Common myeloid progenitor, CD34-positive (primary cell): ENCODE measurements around the gene TAF8.

Experiments
- CTCF ChIA-PET: fragments of 350-600 bp; sonication (Branson Sonifier 250); formaldehyde crosslinking; loops from one replicate; lab custom pipeline; 2021; ENCODE audit warnings: antibody characterized with exemption; lab: Charles Lee
- POLR2A ChIA-PET: fragments of 350-600 bp; sonication (Branson Sonifier 250); formaldehyde crosslinking; loops from one replicate; lab custom pipeline; 2021; ENCODE audit warnings: antibody characterized with exemption; lab: Charles Lee
- DNase-seq, 3 donors: peaks; one replicate each; pipeline versions ENCODE4 v3.0.0 to v3.0.0-alpha.2; 2013
- H3K27ac ChIP-seq, 2 experiments: 1 replicate in 1 of 2; 2 replicates in 1 of 2; pipeline ENCODE4 v1.7.0; 2013; ENCODE audit warnings: inconsistent platforms in 2 of 2, low read length in 2 of 2, mild to moderate bottlenecking in 2 of 2, low read depth in 1 of 2, moderate library complexity in 1 of 2; ENCODE audit not compliant: severe bottlenecking in 2 of 2, insufficient read depth in 1 of 2, poor library complexity in 1 of 2
- H3K27me3 ChIP-seq, 5 experiments: replicated peaks in 2 of 5; 1 replicate in 3 of 5; 2 replicates in 2 of 5; pipeline versions ENCODE4 v1.6.1 to v1.7.0; 2013; ENCODE audit warnings: low read length in 4 of 5, mild to moderate bottlenecking in 2 of 5, moderate library complexity in 2 of 5, inconsistent platforms in 1 of 5; ENCODE audit not compliant: insufficient read depth in 5 of 5, control insufficient read depth in 4 of 5
- H3K36me3 ChIP-seq, 4 experiments: 1 replicate in 2 of 4; 2 replicates in 2 of 4; pipeline versions ENCODE4 v1.6.1 to v1.7.0; 2013; ENCODE audit warnings: low read length in 3 of 4, control low read depth in 1 of 4, mild to moderate bottlenecking in 1 of 4; ENCODE audit not compliant: control insufficient read depth in 4 of 4, insufficient read depth in 4 of 4
- H3K4me1 ChIP-seq, 4 experiments: 1 replicate in 3 of 4; 2 replicates in 1 of 4; pipeline versions ENCODE4 v1.6.1 to v1.7.1; 2013; ENCODE audit warnings: low read length in 3 of 4, mild to moderate bottlenecking in 3 of 4, control low read depth in 1 of 4, inconsistent platforms in 1 of 4, moderate library complexity in 1 of 4; ENCODE audit not compliant: control insufficient read depth in 4 of 4, insufficient read depth in 4 of 4; ENCODE audit errors: control extremely low read depth in 1 of 4
- H3K4me3 ChIP-seq, 7 experiments: 1 replicate in 4 of 7; 2 replicates in 3 of 7; pipeline versions ENCODE4 v1.5.1 to v1.7.0; 2013; ENCODE audit warnings: mild to moderate bottlenecking in 7 of 7, low read length in 6 of 7, moderate library complexity in 6 of 7, inconsistent platforms in 2 of 7, low read depth in 2 of 7, control low read depth in 1 of 7; ENCODE audit not compliant: insufficient read depth in 4 of 7, control insufficient read depth in 1 of 7; ENCODE audit errors: extremely low read depth in 1 of 7
- H3K9me3 ChIP-seq, 5 experiments: 1 replicate in 4 of 5; 2 replicates in 1 of 5; pipeline versions ENCODE4 v1.6.1 to v1.7.1; 2013; ENCODE audit warnings: low read length in 4 of 5, mild to moderate bottlenecking in 2 of 5, inconsistent platforms in 1 of 5, low read depth in 1 of 5, moderate library complexity in 1 of 5; ENCODE audit not compliant: control insufficient read depth in 4 of 5, insufficient read depth in 2 of 5; ENCODE audit errors: control extremely low read depth in 1 of 5
- WGBS: methylation state at CpG from one replicate; pipeline ENCODE4 v1.1.5; 2013; ENCODE audit not compliant: insufficient coverage; 5-methylcytosine and 5-hydroxymethylcytosine counted together

The TAF8 gene

DNA sequence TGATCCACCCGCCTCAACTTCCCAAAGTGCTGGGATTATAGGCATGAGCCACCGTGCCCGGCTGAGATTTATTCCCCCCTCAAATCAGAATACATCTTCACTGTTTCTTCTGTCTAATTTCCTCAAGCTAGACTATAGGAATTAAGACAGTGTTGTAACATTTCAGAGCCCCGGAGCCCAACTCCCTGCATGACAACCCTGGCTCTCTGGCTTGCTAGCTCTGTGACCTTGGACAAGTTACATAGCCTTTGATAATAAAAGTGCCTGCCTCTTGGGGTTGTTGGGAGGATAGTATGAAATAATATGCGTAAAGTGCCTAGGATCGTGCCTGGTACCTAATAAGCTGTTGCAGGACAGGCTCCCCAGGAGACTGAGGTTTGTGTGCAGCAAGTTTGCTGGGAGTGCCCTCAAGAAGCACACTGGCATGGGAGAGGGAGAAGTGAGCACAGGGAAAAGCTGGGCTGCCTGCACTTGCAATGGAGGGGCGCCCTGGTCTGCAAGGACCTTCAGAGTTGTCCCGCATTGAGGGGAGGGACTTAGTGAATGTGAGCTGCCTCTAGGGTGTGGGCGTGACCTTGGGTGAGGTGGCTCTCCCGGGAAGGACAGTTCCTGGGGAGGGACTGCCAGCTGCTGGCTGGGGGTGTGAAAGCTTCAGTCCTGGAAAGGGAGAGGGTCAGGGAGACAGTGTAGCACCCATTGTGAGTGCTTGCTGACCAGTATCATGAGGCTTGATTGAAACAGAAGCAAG, 43.4 kb downstream of the TAF8 start:
- CTCF ChIA-PET = interaction anchor here (0.6 to 6.3 kb wide), 3 partner anchors 10 to 32 kb away, joined by 3 to 51 read pairs (median 3); no protein-coding TSS in a partner anchor
- H3K36me3 ChIP-seq = no peaks in the 10 kb centered on the region
- POLR2A ChIA-PET = no interaction called here
- H3K27me3 ChIP-seq = no peaks in the 10 kb centered on the region
- WGBS = 97% methylated on average over 9 of the region's 10 CpGs
- peaks cover 0 to 2% (median 0%) of the 10 kb centered on the region in 4 experiments for H3K4me1 ChIP-seq
- no peak overlapping the region for H3K4me3 ChIP-seq
- no peak for DNase-seq
- H3K9me3 ChIP-seq = no peaks in the 10 kb centered on the region
- H3K27ac ChIP-seq = no peak overlapping the region

DNA sequence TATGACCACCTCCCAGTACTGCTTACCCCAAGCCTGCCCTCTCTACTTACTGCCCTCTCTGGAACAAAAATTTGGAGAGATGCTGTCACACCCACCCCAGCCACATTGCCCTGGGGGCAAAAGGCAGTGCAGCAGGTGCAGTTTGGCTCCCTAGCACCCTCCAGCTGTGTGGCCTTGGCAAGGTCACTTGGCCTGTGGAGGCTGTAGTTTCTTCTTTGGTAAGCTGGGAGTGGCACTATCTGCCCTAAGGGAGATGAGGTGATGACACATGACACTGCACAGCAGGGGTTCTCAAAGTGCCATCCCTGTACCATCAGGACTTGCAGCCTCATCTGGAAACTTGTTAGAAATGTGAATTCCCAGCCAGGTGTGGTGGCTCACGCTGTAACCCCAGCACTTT, 44.8 kb downstream of the TAF8 start:
- WGBS = 100% methylated on average over 1 of the region's 1 CpG
- POLR2A ChIA-PET = no interaction called here
- CTCF ChIA-PET = interaction anchor here (1.1 to 6.3 kb wide), 5 partner anchors 9 to 44 kb away, joined by 4 to 51 read pairs (median 4); no protein-coding TSS in a partner anchor

DNA sequence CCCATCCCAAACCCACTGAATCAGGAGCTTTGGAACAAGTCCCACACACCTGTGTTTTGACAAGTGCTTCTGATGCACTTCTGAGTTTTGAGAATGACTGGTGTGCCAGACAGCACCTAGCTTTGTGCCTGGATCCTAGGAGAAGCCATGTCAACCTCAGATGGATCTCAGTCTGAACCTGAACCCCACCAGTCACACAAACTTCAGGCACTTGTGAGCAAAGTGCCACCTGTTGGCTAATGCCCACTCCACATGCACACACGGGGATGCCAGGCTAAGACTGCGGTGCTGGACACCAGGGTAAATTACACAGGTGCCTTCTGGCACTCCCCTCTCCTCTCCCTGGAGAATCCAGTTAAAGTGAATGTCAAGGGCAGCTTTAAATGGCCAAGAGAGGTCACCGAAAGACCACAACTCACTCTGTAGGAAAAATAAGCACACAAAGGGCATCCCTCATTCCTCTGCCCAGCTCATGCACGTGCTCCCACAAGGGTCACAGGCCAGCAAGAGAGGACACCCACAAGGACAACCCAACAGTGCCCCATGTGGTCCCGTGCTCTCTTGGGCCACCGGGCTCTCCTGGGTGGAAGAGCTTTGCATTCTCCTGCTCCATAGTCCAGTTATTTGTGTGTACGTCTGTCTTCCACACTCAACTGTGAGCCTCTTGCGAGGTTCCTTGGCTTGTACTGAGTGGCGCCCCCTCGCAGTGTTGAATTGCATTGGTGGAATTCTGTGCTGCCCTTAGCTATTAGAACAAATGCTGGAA, 45.6 kb downstream of the TAF8 start:
- ChIA-PET POLR2A (no interaction called here), CTCF (interaction anchor here (1.1 to 1.9 kb wide), 6 partner anchors 8 to 43 kb away, joined by 3 to 7 read pairs (median 4); no protein-coding TSS in a partner anchor)
- no peak for DNase-seq
- Histone ChIP-seq H3K4me1 (peaks cover 0 to 2% (median 0%) of the 10 kb centered on the region in 4 experiments), H3K36me3 (no peaks in the 10 kb centered on the region), H3K27me3 (no peaks in the 10 kb centered on the region), H3K9me3 (no peaks in the 10 kb centered on the region), H3K27ac (no peak overlapping the region), H3K4me3 (no peak overlapping the region)
- 89% methylated on average over 7 of the region's 10 CpGs for WGBS

More for the DNA sequence above, 44.8 kb downstream of the TAF8 start:
- no peak overlapping the region for H3K27ac ChIP-seq
- no peaks in the 10 kb centered on the region for H3K27me3 ChIP-seq
- no peaks in the 10 kb centered on the region for H3K9me3 ChIP-seq
- no peak overlapping the region for H3K4me3 ChIP-seq
- DNase-seq = no peak
- no peaks in the 10 kb centered on the region for H3K36me3 ChIP-seq
- H3K4me1 ChIP-seq = peaks cover 0 to 2% (median 0%) of the 10 kb centered on the region in 4 experiments

DNA sequence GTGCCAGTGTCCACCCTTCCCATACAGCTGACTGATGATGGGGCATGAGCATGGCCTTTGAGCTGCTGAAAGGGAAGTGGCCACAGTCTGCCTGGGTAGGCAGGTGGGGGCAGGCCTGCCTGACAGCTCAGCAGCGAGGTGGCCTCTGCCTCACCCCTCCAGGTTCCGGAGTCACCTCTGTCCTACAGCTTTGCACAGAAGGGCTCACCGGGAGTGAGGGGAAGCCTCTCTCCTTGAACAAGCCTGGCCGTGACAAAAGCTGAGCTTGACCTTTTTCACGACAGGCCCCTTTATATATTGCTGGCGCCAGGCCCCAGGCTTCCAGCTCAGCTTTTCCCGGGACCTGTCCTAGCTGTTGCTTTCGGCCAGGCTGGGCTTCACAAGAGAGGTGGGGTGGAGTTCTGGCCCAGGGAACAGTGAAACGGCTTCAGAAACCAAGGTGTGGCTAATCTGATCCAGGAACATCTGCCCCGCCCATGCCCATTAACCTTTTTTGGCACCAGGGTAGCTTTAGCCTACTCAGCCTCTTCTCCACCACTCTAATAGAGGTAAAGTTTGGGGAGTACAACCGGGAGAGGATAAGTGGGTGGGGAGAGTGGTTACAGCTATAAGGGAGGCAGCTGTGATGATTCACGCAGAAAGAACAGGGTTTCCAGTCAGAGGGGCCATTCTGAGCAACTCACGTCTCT, 49.2 kb downstream of the TAF8 start:
- H3K27me3 ChIP-seq = no peaks in the 10 kb centered on the region
- H3K27ac ChIP-seq = no peak overlapping the region
- no peaks in the 10 kb centered on the region for H3K36me3 ChIP-seq
- H3K4me3 ChIP-seq = no peak overlapping the region
- ChIA-PET POLR2A (no interaction called here), CTCF (interaction anchor here (0.7 to 2.5 kb wide), 5 partner anchors 12 to 448 kb away, joined by 3 to 11 read pairs (median 4); no protein-coding TSS in a partner anchor)
- no peaks in the 10 kb centered on the region for H3K9me3 ChIP-seq
- no peak for DNase-seq
- 87% methylated on average over 7 of the region's 13 CpGs for WGBS
- H3K4me1 ChIP-seq = peaks cover 0 to 9% (median 6%) of the 10 kb centered on the region in 4 experiments

- Histone ChIP-seq H3K4me1 (peaks cover 0 to 15% (median 12%) of the 10 kb centered on the region in 4 experiments), H3K36me3 (no peaks in the 10 kb centered on the region), H3K27me3 (no peaks in the 10 kb centered on the region), H3K4me3 (no peak overlapping the region), H3K27ac (peak overlapping the region in 1 of 2 experiments; percentile 34), H3K9me3 (no peaks in the 10 kb centered on the region)
- ChIA-PET POLR2A (no interaction called here), CTCF (interaction anchor here (1.3 to 2.5 kb wide), 3 partner anchors 13 to 22 kb away, joined by 4 to 11 read pairs (median 4); no protein-coding TSS in a partner anchor)
- WGBS = 92% methylated on average over 12 of the region's 14 CpGs
- no peak for DNase-seq
These were observed 49.9 kb downstream of the TAF8 start for GRCh38 chr6:42100029-42100901.

GRCh38 chr6:42101186-42101657, 50.9 kb downstream of the TAF8 start:
- no peak for DNase-seq
- H3K4me1 ChIP-seq = peaks cover 0 to 16% (median 12%) of the 10 kb centered on the region in 4 experiments
- H3K4me3 ChIP-seq = no peak overlapping the region
- ChIA-PET CTCF (interaction anchor here (1.2 to 5.9 kb wide), 2 partner anchors 9 to 32 kb away, joined by 3 to 51 read pairs; no protein-coding TSS in a partner anchor), POLR2A (no interaction called here)
- H3K36me3 ChIP-seq = no peaks in the 10 kb centered on the region
- no peak overlapping the region for H3K27ac ChIP-seq
- no peaks in the 10 kb centered on the region for H3K27me3 ChIP-seq
- no peaks in the 10 kb centered on the region for H3K9me3 ChIP-seq
- WGBS = 96% methylated on average over 4 of the region's 8 CpGs
